ENCODE data around the gene ITGA1.

GRCh38 chr5:52903142-52903541 is 115.4 kb downstream of the ITGA1 start:
- TF ChIP-seq CTCF (IDR thresholded peaks at IDR 0.05) (no peak), POLR2A (IDR thresholded peaks at IDR 0.05) (no peak)
